GM19452 (cell line): ENCODE results near the gene PLSCR4.
"Not testable (repeated sequence)": the region's sequence is repeated elsewhere in the genome, so short reads cannot be mapped to it uniquely, and the experiment has no call there.

Experiments used
- ATAC-seq: cut with Tn5 transposase; IDR thresholded peaks from one replicate; pipeline ENCODE4 v1.9.1; 2021; ENCODE audit not compliant: unreplicated experiment

PLSCR4 gene

DNA sequence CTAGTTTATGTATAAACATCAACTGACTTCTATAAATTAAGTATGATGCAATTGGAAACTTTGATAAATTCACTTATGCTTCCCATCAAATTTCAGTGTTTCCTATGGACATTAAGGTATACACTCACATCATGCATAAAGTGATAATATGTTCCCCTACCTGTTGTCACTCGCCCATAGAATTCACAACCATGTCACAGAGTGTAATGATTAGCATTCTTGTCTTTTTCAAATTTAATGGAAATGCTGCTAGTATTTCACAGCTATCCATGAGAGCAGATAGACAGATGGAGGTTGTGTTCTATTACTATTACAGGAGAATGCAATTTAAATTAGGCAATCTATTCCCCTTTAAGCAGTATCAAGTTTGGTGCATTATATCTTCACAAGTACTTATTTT is 984 bp downstream of the PLSCR4 start:
- no peak for ATAC-seq

DNA sequence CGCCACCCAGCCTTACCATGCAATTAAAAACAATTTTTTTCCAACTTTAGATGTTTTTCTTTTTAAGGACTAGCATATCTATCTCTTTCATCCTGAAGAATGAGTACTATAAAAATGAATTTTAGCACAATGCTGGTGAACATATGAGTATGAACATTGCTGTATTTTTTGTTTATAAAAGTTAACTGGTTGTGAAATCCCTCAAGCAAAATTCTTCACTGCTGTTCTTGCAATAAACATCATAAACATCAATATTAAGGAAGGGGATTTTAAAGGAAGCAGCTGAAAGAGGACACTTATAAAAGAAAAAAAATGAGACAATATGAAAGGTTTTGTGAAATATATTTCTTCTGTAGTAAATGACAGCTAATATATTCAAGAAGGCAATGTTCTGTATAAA is 3.0 kb downstream of the PLSCR4 start:
- ATAC-seq: no peak

DNA sequence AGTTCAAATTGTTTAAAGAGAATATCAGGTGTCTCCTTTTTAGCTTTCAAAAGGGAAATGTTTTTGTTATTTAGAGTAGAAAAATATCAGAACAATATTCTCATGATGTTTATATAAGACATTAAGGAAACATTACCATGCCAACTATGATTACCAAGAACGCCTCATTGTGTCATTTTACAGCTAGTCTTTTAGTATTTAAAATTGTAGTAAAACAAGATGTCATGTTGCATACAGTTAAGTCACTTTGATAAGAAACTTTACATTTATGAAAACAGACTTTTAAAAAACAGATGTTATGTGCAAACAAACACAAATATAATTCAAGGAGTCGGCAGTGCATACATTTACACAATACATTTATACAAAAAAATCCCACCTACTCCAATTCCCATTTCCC is 4.4 kb downstream of the PLSCR4 start:
- ATAC-seq: no peak

DNA sequence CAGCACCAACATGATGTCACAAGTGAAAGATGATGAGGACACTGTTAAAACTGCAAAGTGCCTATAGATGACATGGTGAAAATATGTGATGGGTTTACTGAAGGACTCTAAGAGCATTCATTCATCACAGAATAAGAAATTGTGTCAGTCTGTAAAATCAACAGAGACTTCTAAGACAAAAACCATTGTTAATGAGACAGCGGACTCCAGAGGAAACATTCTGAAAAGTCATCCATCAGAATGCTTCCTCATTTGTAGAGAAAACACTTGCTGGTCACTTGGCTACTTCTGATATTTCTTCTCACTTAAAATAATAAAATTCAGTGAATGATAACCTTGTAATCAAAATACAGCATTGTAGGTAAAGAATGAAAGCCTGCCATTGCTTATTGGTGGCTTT is 7.3 kb downstream of the PLSCR4 start:
- no peak for ATAC-seq

DNA sequence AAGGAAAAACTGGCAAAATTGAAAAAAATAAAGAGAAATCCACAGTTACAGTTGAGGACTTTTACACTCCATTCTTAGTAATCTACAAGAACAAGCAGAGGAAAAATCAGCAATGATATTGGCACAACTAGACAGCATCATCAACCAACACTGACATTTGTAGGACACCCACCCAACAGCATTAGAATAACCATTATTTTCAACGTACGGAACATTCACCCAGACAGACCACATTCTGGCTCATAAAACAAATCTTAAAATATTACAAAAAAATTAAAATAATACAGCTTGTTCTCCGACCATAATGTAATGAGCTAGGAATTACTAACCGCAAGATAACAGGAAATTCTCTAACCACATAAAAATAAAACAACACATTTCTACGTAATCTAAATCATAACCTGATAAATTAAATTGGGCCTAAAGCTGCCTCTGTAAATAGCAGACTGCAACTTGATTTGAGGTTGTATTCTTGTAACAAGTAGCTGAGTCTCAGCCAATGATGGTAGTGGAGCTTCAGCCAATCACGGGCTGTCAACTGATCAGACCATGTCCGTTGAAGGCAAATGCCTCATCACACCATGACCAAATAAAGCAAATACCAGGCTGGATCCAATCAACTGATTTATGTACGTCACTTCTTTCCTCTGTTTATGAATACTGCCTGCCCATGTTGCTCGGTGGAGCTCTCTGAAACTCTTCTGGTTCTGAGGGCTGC is 9.2 kb downstream of the PLSCR4 start:
- ATAC-seq: no peak

DNA sequence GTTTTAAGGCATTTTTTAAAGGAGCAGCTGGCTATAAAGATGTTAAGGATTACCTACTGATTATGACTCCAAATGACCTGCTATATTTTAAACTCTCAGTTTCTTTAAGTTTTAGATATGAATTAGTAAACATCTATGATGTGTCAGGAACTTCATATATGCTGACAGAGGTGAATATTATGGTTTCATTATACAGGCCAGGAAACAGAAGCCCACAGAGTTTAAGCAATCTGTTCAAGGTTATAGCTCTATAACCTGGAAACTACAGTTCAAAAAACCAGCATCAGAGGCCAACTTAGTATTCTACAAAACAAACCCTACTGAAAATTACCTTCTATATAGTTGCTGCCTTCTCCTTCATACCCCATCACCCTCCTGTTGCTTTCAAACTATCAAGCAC is 17.4 kb downstream of the PLSCR4 start:
- no peak for ATAC-seq

DNA sequence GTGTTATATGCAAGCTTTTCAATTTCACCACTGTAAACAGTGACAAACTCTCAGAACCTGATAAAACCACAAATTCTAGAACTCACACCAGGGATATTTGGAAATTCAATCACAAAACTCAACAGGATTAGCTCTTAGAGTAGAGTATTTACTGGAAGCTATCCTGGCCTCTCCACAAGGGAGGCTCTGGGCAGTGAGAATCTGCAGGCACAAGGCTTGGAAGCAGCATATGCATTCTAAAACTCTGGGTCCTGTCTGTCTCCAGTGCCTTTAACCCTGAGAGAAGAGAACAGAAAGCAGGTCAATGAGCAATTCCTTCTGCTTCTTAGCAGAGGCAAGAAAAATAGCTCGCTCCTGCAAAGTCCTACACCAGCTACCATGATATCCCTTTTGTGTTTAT is 23.4 kb downstream of the PLSCR4 start:
- no peak for ATAC-seq

DNA sequence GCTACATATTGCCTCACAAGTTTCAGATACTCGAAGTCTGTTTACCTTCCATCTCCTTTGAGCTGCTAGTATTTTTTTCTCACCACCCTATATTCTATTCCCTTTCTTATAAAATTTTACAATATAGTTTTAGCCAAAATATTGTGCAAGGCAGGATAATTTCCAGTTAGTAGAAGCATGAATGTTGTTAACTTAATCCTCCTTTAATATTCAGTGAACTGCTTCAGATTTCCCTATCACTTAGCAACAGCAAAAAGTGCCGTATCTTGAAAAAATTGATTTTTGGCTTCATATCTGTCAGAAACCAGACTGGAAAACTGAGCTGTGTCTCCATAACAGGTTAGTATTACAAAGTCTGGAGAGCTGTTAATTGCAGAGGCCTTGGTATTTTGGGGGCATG is 24.0 kb downstream of the PLSCR4 start:
- no peak for ATAC-seq

DNA sequence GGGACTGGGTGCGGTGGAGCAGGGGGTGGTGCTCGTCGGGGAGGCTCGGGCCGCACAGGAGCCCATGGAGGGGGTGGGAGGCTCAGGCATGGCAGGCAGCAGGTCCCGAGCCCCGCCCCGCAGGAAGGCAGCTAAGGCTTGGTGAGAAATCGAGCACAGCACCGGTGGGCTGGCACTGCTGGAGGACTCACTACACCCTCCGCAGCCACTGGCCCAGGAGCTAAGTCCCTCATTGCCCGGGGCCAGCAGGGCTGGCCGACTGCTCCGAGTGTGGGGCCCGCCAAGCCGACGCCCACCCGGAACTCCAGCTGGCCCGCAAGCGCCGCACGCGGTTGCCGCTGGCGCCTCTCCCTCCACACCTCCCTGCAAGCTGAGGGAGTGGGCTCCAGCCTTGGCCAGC is 25.4 kb downstream of the PLSCR4 start:
- ATAC-seq: not testable (repeated sequence)

DNA sequence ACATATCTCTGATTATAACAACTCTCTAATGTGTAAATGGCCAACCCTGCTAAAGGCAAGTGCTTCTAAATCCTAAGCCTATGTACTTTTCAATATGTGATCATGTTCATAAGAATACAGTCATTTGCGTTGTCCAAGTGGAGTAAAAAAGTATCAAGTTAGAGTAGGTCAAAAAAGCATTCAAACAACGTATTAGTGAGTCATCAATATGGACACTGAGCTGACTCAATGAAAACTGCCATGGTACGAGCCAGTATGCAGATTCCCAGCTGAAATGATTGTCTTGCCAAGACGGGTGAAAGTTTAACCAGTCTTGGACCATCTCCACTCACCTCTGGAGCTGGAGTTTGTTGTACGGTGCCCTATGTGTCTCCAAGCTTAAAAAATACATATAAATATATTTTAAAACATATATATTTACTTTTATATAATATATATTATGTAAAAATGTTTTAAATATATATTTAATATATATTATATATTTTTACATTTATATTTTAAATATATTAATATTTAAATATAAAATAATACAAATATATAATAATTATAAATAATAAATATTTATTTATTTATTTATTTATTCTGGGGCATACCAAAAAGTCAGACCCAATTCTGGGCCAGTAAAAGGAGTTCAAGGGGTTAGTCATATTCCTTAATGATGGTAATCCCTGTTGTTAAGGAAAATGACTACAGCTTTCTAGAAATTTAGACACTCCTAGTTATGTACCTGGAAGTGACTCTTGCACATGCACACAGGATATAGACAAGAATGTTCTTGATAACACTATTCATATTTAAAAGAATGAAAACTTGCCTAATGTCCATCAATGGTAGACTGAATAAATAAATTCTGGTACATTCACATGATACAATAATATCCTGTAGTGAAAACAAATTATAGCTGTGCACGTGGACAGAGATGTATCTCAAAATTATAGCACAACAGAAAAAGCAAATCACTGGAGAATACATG is 27.2 kb downstream of the PLSCR4 start:
- no peak for ATAC-seq

DNA sequence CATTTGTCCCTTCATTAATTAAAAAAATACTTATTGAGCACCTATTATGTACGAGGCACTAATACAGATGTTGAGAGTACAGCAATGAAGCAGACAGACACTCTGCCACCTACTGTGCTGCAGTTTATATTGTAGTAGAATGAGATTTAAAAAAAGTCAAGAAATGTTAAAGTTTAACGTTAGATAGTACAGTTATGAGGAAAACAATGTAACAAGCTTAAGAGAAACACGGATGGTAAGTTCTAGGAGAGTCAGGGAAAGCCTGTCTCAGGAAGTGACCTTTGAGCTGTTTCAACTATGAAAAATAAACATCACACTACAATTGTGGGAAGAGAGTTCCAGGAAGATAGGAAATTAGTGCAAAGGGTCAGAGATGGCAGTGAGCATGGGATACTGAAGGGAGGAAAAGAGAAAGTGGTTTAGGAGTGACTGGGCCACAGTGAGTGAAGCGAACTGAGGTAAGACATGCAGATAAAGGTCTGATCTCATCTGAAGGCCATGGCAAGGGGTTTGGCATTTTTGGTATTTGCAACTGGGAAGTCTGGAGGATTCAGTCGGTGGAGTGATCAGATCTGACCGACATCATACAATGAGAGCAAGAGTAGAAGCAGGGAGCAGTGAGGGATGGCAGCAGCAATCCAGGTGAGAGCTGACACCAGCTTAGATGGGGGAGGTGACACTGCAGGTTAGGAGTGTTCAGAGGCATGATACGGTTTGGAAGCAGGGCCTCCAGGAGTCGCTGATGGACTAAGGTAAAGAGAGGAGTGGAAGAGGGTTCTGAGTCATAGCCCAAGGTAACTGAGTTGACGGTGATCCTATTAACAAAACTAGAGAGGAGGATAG is 28.5 kb downstream of the PLSCR4 start:
- no peak for ATAC-seq

DNA sequence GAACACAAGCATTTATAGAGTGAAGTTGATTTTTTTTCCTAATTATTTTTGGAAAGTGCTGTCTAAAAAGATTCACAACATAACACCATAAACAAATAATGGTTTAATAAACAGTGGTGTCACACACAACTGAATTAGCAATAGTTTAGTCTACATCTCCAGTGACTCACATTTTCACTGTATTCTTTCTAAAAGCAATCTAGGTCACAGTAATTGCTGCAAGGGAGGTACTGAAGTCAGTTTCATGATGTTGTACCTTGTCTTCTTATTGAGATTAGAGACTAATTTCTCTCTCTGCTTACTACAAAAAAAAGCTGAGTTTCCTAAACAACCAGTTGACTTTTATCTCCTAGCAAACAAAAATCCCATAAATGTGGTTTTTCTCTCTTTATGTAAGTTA is 29.6 kb downstream of the PLSCR4 start:
- no peak for ATAC-seq

DNA sequence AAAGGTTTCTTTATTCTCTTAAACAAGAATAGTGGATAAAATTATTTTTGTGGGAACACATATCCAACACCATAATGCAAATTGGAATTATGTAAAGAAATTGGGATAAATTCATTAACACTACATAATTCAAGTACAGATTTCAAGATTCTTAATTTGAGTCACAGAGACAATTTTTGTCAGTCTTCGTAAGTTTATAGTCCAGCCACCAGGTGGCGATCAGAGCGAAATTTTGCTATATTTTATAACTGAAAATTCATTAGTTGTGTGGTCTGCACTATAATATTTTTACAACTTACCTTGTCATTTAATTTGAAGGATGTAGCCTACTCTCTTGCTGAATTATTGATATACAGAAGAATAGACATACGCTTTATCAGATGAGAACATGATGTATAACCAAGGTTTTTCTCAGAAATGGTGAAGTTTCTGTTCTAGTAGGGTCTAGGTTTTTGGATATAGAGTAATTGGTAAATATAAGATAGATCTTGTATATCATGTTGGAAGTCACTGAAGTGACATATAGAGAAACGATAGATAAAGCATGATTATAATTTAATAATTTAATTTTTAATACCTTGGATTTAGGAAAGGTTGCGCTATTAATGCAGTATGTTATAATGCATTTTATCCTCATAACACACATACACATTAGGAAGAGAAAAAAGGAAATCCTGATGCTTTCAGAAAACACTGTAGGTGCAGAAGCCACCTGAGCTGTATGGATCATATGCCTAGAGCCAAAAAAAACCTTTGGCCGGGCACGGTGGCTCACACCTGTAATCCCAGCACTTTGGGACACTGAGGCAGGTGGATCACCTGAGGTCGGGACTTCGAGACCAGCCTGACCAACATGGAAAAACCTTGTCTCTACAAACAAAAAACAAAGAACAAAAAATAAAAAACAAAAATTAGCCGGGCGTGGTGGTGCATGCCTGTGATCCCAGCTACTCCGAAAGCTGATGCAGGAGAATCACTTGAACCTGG is 31.7 kb downstream of the PLSCR4 start:
- no peak for ATAC-seq

DNA sequence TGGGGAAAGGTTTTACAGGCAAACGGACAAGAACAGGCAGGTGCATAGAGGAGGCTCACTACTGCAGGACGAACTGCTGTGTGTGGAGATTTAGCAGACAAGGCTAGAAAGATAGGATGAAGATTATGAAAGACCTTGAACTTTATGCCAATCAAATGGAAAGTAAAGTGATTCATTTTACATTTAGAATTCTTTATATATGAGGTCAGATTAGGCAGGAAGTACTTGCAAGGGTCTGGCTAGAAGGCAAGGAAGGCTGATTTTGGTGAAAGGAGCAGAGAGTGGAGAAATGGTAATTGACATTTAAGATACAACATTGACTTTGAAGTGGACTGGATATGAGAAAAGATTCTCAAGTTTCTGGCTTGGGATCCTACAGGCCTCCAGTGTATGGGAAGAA is 33.6 kb downstream of the PLSCR4 start:
- no peak for ATAC-seq

DNA sequence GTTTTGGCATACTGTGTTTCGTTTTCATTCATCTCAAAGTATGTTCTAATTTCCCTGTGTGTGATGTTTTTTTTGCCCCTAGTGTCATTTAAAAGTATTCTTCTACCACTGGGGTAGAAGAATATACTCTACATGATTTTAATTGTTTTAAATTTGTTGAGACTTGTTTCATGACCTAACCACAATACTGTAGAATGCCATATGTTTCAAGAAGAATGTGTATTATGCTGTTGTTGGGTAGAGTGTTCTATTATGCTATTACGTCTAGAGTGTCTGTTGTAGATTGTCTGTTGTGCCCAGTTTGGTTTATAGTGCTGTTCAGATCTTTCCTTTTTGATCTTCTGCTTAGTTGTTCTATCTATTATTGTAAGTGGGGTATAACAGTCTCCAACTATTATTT is 36.4 kb downstream of the PLSCR4 start:
- no peak for ATAC-seq

DNA sequence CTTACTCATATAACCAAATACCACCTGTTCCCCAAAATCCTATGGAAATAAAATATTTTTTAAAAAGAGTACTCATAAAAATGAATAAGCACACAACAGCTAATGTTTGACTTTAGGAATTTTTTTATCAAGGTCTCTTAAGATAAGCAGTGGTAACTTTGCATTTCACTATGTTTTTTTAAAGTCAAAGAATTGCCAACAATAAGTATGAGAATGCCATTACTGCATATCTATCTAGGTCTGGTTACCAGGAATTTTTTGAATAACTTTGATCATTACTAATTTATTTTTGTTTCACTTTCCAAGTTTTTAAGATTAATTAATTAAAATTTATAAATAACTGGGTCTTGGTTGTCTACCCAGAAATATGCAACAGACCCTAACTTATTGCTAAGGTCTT is 41.5 kb downstream of the PLSCR4 start:
- no peak for ATAC-seq

DNA sequence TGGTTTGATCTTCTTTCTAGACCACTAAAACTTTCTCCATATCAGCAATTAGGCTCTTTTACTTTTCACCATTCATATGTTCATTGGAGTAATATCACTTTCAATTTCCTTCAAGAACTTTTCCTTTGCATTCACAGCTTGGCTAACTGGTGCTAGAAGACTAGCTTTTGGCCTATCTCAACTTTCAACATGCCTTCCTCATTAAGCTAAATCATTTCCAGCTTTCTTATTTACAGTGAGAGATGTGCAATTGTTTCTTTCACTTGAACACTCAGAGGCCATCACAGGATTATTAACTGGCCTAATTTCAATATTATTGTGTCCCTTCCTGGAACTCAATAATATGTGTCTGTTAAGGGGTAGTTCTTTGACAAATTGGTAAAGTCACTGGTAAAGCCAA is 47.1 kb downstream of the PLSCR4 start:
- ATAC-seq: no peak

DNA sequence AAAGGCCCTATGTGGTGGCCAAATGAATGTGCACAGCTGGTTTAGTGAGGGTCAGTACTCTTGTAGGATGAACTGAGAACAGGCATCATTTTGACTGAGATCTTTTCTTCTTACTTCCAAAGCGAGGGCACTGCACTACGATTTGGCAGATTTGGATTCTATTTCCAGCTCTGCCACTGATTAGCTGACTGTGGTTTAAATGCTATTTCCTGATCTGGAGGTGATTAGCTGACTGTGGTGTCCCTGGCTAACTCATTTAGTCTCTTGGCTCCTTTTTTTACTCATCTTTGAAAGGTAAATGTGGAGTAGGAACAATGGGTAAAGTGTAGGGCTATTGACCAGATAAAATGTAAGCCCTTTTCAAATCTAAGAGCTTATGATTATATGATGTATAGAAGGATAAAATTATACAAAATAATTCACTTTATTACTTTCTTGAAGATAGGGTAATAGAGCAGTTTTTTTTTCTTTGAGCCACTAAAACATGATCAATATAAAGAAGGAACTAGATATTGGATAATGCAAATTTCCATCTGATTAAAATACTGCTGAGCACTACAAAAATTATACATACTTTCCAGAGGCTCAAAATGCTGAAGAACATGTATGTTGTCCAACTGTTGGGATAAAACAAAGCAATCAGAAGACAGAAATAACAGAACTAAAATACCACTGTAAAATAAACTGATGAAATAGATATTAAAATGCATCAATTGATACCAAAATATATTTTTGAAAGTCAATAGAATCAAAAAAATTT is 50.3 kb downstream of the PLSCR4 start:
- ATAC-seq: no peak

DNA sequence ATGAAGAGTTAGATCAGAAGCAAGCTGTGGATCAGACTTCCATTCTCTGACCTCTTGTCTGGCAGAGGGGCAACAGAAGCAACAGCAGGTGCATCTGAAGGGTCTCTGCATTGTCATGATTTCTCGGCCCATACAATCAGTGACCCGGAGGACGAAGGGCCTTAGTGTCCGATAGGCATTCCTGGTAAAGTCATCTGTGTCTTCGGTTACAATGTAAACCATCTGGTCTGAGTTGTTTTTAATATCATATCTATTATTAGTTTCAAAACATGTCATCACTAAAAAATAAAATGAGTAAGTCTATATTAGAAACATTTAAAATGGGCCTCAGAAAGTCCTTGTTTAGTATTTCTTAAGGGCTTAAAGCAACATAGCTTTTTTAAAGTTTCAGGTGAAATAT is 51.1 kb downstream of the PLSCR4 start:
- no peak for ATAC-seq

DNA sequence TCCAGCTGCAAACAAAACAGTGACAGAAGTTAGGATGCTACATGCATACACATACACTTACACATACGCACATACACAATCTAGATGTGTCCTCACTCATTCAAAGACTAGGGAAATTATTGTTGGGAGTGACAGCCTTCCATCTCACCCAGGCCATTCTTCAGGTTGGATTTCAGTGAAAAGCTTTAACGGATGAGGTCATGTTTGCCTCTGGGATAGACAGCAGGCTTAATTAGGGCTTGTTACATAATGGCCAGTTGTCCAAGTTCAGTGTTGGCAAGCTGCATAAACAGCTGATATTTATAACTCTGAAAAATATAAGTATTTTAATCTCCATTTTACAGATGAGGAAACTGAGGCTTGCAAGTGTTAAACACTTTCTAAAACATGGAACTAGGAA is 54.1 kb downstream of the PLSCR4 start:
- ATAC-seq: no peak
